HG03378 (cell line): ENCODE data around the gene TMEM94.

ENCODE experiments used
- ATAC-seq: cut with Tn5 transposase; IDR thresholded peaks from one replicate; pipeline ENCODE4 v1.9.1; 2021; ENCODE audit warnings: mild to moderate bottlenecking, moderate library complexity; ENCODE audit not compliant: unreplicated experiment

Gene TMEM94

DNA sequence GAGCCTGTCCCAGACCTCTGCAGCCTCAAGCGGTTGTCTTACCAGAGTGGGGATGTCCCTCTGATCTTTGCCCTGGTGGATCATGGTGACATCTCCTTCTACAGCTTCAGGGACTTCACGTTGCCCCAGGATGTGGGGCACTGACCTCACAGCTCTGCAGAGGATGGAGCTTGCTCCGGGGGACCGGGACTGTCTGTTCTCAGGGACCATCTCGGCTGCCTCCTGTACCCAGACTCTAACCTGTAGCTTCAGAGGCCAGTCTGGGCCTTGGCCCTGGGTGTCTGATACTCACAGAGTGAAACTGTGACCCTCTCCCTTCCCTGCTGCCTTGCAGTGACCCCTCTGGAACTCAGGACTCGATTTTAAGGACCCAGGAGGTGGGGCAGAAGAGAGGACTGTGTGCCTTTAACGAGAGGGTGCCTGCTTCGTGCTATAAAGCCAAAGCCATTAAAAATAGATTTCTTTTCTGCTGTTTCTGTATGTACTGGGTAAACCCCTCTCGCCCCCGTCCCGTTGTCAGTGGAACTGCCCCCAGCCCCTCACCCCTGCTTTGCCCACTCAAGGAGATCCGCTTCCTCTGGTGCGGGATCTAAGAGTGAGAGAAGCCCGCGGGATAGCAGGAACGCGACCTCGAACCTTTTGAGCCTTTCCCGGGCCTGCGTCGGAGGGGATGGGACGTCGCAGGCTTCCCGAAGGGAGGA, 68.0 kb downstream of the TMEM94 start:
- no peak for ATAC-seq

DNA sequence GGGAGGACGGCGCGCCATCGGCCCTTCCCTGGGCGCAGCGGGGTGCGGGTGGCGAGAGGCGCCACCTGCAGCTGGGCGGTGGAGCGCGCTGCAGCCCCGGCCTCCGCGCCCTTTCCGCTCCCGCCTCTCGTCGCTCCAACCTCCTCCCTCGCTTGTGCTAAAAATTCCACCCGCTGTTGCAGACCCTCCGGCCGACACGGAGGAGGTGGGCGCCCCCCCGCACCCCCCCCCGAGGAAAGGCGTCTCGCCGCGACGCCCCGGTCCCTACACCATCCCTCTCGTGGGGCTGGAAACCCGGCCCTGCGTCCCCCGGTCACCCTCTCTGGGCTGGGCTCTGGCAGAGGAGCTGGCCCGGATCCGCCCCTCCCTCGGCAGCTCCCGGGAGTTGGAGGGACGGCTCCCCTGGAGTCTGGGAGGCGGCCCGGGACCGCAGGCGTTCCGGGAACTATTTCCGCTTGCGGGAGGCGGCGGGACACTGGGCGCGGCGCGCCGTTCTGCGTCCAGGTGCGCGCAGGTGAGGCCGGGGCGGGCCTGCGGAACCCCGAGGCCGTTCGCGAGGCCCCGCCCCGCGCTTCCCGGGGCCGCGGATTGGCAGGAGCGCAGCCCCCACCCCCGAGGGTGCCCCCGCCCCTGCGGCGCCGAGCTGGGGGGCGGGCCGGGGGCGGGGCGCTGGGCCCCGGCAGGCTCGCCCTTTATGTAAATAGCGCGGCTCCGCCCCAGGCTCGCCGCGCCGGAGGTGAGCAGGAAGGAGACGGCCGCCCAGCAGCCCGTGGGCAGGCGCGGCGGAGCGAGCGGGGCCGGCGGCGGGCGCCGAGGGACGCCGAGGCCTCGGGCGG, 68.8 kb downstream of the TMEM94 start, which contains the start of gene LLGL2:
TSS of gene LLGL2 (plus strand) at position 728 of the 836 bp plus-strand sequence. CDS start 17,730 bp downstream, outside the sequence.
- peak; percentile 51 for ATAC-seq

DNA sequence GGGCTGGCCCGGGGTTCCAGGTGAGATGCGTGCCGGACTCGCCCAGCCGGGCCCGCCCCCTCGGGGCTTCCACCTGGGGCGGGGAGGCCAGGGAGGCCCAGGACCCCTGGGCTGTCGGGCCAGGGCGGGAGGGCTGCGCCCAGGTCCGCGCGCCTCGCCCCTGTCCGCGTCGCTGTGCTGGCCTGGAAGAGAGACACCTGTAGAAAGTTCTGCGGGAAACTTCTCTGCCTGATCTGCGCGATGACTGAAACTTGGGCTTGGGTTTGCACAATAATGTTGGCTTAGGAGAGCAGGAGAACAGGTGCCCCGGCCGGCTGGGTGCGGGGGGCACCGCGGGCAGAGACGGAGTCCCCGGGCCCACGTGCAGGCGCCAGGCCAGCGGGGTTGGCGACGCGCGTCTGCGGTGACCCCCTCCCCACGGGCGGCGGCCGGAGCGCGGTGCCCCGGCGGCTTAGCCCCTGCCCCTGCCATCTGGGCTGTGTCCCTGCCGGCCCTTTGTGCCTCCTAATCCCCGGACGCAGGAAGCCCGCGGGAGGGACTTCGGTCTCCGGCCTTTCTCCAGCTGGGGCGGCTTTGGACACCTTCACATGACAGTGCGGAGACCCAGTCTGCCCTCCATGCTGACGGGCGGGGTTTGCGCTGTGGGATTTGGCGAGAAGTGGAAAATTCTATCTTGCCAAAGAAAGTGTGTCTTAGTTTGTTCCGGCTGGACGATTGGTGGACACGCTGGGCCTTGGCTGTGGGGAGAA, 69.5 kb downstream of the TMEM94 start:
- peak; percentile 30 for ATAC-seq

DNA sequence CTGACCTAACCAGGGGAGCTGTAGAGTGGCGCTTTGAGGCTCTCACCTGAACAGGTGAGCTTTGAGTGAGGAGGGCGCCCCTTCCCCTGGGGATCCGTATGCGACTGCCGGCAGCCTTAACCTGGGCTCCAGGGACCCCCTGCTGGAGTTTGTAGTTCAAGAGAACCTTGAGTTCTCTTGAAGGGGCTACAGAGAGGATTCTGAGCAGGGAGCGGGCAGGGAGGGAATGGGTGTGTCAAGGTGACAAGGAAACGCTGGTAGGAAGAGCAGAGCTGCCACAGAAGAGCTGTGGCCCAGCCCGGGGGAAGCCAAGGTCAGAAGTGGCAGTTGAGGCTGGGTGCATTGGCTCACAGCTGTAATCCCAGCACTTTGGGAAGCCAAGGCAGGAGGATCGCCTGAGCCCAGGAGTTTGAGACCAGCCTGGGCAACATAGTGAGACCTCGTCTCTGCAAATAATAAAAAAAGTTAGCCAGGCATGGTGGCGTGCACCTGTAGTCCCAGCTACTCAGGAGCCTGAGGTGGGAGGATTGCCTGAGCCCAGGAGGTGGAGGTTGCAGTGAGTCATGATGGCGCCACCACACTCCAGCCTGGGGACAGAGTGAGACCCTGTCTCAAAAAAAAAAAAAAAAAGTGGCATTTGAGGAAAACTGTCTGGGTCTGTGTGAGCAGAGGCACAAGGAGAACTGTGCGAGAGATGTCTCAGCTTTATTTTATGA, 70.3 kb downstream of the TMEM94 start:
- no peak for ATAC-seq

DNA sequence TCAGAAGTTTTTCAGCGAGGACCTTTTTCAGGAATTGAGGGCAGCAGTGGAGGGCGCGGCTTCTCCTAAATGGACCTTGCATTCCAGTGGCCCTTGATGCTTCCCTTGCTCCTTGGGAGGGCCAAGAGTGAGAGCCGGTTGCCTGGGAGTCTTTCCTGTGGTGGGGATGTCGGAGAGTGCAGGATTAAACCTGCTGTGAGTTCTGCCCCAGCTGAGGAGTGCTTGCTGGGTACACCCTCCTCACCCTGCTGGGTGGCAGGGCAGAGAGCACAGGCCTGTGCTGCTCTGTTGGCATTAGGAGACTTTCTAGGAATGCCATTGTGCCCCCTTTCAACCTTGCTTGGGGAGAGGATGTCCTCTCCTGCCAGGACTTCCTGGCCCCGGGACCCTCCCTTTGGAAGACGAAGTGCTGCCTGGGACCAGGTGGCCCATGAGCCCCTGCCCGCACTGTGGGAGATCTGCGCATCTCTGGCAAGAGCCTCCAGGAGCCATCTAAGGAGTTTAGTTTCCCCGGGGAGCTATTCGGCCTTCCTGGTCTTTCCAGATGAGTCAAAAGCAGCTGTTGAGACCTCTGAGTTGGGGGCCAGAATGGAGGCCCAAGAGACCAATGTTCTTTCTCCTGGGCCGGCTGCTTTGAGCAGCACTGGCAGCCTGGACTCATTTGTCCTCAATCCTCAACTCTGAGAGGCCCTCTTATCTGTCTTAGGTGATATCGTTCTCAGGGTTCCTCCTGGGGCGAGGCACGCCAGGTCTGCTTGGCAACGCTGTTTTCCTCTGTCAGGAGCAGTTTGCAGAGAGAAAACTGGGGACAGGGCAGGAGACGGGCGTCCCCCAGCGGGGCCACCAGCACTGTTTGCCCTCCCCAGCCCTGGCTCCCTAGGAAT, 74.6 kb downstream of the TMEM94 start:
- no peak for ATAC-seq

DNA sequence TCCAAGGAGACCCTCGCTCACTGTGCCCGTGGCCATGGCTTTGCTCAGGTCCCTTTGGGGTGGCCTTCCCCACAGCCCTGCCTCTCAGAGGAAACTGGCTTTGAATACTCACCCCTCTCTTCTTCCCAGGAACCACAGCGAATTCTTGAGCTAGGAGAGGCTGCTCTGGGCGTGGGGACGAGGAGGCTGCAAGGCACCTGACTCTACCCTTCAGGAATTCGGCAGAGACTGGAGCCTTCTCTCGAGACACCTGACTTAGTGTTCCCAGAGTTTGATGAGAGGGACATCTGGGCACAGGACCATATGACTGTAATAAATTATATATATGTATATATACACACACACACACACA, 75.3 kb downstream of the TMEM94 start:
- no peak for ATAC-seq

DNA sequence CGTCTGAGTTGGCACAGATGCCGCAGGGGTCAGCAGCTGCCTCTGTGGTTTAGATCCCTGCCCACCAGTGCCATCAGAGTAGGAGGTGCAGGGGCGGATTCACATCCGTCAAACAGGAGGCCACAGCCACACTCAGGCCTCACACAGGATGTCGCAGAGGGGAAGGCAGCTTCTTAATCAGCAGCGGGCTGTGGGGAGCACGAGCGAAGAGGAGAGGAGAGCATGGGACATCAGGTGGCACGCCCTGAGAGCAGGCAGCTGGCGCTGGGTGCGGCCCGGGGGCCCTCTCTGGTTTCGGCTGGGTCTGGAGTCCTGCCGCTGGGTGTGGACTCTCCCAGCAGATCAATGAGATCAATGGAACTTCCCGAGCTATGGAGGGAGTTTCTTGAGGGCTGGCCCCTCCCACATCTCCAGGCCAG, 78.7 kb downstream of the TMEM94 start:
- no peak for ATAC-seq

DNA sequence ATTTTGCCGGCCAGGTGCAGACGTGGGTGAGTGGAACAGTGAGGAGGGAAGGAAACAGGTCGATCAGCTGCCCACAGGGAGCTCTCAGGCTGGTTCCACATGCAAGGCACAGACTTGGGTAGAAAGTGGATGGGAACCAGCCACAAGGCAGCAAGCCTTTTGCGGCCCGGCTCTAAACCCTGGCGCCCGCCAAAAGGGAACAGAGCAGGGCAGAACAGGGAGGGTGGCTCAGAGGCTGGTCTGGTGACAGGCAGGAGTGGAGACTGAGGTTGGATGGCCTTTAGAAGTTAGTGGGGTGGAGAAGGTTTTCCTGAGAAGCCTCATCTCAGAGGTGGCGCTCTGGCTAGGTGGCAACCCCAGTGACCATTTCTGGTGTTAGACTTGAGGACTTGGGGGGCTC, 79.4 kb downstream of the TMEM94 start:
- no peak for ATAC-seq

DNA sequence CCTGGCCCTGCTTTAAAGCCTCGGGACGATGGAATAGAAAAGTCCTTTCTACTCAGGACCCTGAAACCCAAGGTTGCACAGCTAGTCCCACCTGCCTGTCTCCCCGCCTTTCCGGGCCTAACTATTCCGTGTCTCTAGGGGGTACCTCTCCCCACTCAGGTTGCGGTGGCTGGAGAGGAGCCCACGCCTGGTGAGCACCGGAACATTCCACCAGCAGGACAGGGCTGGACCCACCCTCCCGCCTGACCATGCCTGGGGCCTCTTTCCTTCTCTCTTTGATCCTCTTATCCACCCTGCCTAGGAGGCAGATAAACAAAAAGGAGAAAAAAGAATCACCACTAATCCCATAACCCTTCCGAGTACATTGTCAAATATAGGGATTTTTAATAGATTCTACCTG, 79.9 kb downstream of the TMEM94 start:
- no peak for ATAC-seq

DNA sequence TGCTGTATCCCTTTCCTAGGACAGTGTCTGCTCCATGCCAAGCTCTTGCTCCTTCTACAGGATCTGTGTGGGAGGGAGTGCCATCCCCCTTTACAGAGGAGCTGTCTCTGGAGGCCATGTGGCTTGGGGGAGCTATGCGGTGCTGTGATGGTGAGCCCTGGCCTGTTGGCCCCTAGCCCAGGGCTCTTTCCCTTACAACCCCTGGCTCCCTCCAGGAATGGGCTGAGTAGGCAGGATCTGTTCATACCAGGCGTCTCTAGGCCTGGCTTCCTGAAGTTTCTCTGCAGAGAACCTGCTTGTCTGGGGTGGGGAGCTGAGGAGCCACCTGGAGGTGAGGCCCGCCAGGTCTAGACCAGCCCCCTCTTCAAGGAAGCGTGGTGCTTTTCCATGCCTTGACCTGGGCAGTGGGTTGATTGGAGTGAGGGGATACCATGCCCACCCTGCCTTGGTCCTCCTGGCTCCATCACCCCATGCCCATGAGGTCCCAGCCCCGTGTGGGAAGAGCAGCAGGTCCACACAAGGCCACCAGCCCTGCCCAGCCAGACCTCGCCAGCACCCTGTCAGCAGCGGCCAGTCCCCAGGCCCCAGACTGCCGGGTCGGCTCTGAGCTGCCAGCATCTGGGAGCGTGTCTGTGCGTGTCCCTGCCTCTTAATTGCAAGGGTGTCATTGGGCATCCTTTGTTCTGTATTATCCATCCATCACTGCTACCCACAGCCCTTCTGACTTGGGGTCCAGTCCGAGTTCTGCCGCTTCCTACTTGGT, 83.7 kb downstream of the TMEM94 start:
- no peak for ATAC-seq

DNA sequence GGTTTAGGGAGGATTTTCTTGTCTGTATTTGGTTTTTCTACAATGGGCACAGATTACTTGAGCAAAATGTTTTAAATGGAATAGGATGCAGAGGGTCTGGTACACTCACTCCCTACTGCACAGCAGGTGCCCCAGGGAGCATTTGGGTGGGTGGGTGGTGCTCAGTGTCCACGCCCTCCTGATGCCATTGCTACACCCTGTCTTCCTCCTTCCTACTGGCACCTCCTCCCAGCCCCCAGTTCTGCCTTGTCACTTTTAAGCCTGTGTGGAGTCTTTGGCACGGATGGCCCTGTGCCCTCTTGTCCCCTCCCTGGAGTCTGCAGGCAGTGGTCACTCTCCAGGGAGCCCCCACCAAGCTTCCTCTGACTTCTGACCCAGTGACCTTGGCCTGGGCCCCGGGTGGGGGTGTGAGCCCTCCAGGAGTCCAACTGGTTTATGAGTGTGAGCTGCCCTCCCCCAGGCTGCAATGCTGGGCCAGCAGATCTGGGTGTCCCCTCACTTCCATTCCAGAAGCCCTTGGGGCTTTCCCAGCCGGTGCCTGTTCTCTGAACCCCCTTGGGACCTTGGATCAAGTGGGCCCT, 84.6 kb downstream of the TMEM94 start:
- no peak for ATAC-seq

DNA sequence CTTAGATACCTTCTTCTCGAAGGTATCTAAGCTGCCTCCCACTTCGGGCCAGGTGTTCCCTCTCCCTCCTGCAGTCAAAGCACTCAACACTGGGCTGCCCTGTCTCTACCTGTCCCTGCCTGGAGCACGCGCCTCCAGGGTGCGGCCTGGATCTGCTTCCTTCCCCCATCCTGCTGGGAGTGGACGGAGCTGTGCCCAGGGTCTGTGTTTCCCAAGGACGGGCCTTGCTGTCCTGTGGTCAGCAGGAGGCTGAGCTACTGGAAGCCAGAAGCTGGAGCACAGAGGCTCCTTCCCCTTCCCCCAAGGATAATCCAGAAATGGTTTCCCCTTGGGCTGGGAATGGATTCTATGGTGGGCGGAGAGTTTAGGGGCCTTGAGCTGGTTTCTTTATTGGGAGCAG, 85.8 kb downstream of the TMEM94 start:
- ATAC-seq = no peak

DNA sequence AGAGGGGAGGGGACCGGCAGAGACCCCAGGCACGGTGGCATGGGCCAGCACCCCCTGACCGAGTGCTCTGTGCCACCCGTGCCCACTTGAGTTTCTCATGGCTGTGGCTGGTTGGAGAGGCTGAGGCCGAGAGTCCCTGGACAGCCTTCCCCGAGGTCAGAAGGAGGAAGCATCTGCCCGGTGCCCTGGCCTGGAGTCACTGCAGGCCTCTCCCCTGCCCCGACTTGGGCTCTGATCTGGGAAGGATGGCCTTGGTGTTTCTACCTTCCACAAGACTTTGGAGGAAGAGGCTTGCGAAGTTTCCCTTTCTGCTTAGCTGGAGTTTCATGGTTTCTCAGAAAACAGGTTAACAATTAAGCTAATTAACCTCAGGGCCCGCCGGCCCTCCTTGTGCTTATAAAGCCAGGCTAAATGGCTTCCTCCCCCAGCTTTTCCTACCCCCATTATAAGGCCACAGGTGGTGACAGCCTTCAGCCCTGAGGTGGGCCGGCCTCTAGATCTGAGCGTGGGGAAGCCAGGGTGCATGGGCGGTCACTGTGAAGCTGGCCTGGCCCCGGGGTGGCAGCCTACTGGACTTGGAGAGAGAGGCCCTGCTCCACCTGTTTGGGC, 86.4 kb downstream of the TMEM94 start:
- no peak for ATAC-seq

DNA sequence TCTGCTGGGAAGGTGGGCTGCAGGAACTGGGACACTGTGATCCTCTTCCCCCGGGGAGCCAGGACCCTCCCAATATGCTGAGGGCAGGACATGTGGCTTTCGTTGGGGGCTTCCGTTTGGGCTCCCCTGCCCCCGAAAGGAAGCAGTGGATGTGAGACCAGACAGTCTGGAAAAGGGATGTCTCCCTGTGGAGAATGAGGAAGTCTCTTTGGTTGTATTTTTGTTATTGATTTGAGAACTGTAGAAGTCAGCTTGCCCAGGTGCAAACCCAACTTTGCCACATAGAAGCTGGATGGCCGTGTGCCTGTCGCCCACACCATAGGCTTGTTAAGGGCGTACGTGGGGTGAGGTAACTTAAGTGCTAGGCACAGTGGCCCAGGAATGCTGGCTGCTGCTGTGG, 87.8 kb downstream of the TMEM94 start:
- ATAC-seq = no peak

DNA sequence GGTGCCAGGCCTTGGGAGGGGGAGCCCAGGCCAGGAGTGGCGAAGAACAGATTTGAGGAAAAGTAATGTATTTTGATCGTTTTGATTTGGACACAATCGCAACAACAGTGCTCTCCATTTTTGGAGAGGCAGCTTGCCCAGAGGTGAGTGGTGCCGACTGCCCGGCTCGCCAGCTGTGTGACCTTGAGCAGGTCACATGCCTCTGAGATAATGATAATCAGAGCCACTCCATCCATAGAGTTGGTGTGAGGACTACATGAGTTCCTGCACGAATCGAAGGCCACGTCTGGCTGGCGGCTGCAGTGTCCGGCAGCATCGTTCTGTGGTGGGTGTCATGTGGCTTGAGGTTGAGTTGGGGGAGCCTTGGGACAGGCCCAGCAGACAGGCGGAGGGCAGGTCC, 89.7 kb downstream of the TMEM94 start:
- no peak for ATAC-seq

DNA sequence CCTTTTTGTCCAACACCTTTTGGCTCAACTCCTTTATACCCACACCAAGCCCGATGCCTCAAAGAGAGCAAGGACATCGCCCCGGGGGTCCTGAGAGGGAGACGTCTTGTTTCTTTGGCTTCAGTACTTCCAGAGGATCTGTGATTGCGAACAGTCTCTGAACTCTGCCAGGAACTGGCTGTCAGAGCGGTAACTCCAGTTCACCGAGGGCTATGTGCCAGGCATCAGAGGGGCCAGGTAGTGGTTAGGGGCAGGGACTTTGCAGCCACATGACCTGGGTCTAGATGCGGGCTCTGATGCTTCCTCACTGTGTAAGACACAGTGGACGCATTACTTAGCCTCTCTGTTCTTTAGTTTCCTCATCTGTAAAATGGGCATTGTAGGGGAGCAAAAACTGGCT, 90.7 kb downstream of the TMEM94 start:
- ATAC-seq = no peak

DNA sequence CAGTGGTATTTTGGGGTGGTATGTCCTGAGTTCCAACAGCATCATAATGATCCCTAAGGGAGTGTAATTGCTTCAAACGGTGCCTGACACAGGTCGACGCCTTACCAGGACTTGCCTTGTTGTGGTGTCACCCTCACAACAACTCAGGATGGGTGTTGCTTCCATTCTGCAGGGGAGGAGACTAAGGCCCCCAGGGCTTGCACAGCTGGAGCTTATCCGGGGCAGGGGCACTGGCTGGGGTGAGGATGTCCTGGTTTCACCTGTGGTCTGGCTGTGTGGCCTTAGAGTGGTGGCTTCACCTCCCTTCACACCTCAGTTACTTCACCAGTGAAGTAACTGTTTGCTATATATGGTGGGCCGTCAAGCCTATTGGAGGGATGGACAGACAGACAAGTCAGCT, 92.4 kb downstream of the TMEM94 start:
- ATAC-seq = no peak
